Transverse colon (tissue), 4 donors: Measurements from ENCODE around the gene DMP1. TPM values are rescaled to one million over a fixed set of nuclear protein-coding genes. Genes with fewer than 3 reads are reported as not detected.

Experiments
- DNase-seq: peaks from one replicate; pipeline ENCODE4 v3.0.0-alpha.2; 2019
- H3K27ac ChIP-seq, 4 donors: fragments of 200-600 bp; sonication (generic); 2 replicates each; pipeline ENCODE4 v1.5.1; 2016 to 2018; ENCODE audit warnings: inconsistent platforms in 4 of 4
- H3K27me3 ChIP-seq: fragments of 200-600 bp; sonication (generic); 2 replicates; pipeline ENCODE4 v1.5.1; 2017; ENCODE audit warnings: inconsistent platforms
- H3K36me3 ChIP-seq, 4 donors: fragments of 200-600 bp; sonication (generic); 2 replicates each; pipeline ENCODE4 v1.5.1; 2017 to 2019; ENCODE audit warnings: inconsistent platforms in 4 of 4
- H3K4me1 ChIP-seq, 4 donors: fragments of 200-600 bp; sonication (generic); 2 replicates each; pipeline ENCODE4 v1.5.1; 2017 to 2020; ENCODE audit warnings: inconsistent platforms in 4 of 4
- H3K4me3 ChIP-seq, 4 donors: fragments of 200-600 bp; sonication (generic); 1 replicate in 1 of 4; 2 replicates in 3 of 4; pipeline versions ENCODE4 v1.5.1 to v1.6.1; 2017 to 2019; ENCODE audit warnings: inconsistent platforms in 4 of 4
- H3K9me3 ChIP-seq, 2 donors: fragments of 200-600 bp; sonication (generic); 2 replicates each; pipeline ENCODE4 v1.5.1; 2017 to 2019; ENCODE audit warnings: inconsistent platforms in 2 of 2
- EP300 ChIP-seq: sonication (generic); formaldehyde crosslinking; IDR thresholded peaks from one replicate; pipeline ENCODE4 v1.6.1; 2017; ENCODE audit warnings: antibody characterized with exemption, low read depth
- POLR2A ChIP-seq: fragments of 450-650 bp; IDR thresholded peaks from one replicate; pipeline ENCODE4 v1.6.1; 2016; ENCODE audit warnings: antibody characterized with exemption, mild to moderate bottlenecking, moderate library complexity
- POLR2AphosphoS5 ChIP-seq, 3 donors: sonication (generic); formaldehyde crosslinking; IDR thresholded peaks; one replicate each; pipeline ENCODE4 v1.6.1; 2016; ENCODE audit warnings: antibody characterized with exemption in 3 of 3
- WGBS, 2 donors: methylation state at CpG; one replicate each; pipeline ENCODE4 v1.1.5; 2018; ENCODE audit warnings: low coverage in 1 of 2; 5-methylcytosine and 5-hydroxymethylcytosine counted together
- in situ Hi-C, 4 donors: fragments of 200-750 bp; cut with MboI; loops; one replicate each; pipeline versions ENCODE4 v1.15.0 to v1.15.1; 2017; ENCODE audit warnings: low sequenced_read_pairs in 3 of 4, low pct_ligation_motif_present in 1 of 4, low pct_unique_long_range_greater_than_20kb in 1 of 4
- intact Hi-C: fragments of 100-400 bp; cut with DNase I; formaldehyde crosslinking; loops from one replicate; pipeline ENCODE4 v1.15.1; 2023; ENCODE audit warnings: low total_unique reads
- total RNA-seq, 4 donors: library from RNA; depleted of rRNA; stranded (reverse); fragments of >200 nt; gene quantifications; one replicate each; pipeline ENCODE4 v1.1.0, GENCODE V29; 2016
- TF ChIP-seq, protein P1 (sequence below), 5 experiments: fragments of 200-600 bp in 3 of 5; fragments of 450-650 bp in 2 of 5; sonication (generic) in 3 of 5; IDR thresholded peaks; 1 replicate in 2 of 5; 2 replicates in 3 of 5; pipeline ENCODE4 v1.5.1; 2016 to 2017; ENCODE audit warnings: antibody characterized with exemption in 5 of 5, inconsistent platforms in 3 of 5, mild to moderate bottlenecking in 2 of 5, moderate library complexity in 1 of 5

The DMP1 gene
- not detected for total RNA-seq

DNA sequence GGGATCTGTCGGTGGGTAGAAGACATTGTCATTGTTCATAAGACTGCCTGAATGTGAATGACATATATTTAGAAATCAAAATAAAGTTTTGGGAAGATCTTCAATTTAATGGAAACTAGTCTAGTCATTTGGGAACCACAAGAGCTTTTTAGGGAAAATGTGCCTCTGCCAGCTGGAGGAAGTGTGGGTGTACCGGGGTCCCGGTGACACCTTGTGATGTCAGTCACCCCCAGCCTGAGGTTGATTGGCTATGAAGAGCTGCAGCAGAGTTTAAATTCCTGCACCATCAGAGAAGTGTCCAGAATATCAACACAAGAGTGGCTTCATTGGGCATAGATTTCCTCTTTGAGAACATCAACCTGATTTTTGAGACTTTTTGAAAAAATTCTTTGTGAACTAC, at the start of gene DMP1:
TSS of gene DMP1 (plus strand) at position 301 of the 400 bp plus-strand sequence. CDS start 6,213 bp downstream, outside the sequence.
- Histone ChIP-seq H3K27ac (no peak within 1 kb of the TSS), H3K36me3 (no peaks in the 10 kb centered on the region), H3K9me3 (no peaks in the 10 kb centered on the region), H3K4me3 (no peak within 1 kb of the TSS), H3K4me1 (no peaks in the 10 kb centered on the region), H3K27me3 (no peaks in the 10 kb centered on the region)
- intact Hi-C loops (no loop called here), in situ Hi-C loops (loop anchor here in 1 of 4 donors (25.0 kb wide), 1 partner anchor 337 kb away; the partner anchor contains the start of gene SPP1)
- 92 to 93% methylated on average over 3 of the region's 3 CpGs for WGBS, 2 donors
- TF ChIP-seq EP300 (no peak), POLR2A (no peak), POLR2AphosphoS5 (IDR thresholded peaks at IDR 0.05) (no peak)
- TF ChIP-seq, protein P1, sequence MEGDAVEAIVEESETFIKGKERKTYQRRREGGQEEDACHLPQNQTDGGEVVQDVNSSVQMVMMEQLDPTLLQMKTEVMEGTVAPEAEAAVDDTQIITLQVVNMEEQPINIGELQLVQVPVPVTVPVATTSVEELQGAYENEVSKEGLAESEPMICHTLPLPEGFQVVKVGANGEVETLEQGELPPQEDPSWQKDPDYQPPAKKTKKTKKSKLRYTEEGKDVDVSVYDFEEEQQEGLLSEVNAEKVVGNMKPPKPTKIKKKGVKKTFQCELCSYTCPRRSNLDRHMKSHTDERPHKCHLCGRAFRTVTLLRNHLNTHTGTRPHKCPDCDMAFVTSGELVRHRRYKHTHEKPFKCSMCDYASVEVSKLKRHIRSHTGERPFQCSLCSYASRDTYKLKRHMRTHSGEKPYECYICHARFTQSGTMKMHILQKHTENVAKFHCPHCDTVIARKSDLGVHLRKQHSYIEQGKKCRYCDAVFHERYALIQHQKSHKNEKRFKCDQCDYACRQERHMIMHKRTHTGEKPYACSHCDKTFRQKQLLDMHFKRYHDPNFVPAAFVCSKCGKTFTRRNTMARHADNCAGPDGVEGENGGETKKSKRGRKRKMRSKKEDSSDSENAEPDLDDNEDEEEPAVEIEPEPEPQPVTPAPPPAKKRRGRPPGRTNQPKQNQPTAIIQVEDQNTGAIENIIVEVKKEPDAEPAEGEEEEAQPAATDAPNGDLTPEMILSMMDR (IDR thresholded peaks at IDR 0.05): no peak
- no peak for DNase-seq

DNA sequence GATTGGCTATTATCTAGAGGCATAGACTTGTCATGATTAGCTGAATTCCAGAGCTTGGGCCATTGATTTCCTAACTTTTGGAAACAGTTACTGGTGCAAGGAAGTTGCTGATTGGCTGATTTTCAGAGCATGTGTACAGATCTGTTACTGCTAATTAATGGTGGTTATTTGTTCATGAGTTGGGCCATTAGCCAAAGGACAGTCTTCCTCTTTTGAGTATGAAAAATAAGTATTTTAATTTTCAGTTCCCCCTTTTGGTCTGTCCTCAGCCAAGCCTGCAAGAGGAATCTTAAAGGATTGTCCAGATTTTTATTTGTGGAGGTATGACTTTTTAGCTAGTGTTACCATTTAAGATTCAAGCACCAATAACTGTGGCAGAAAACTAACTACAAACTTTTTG, 48.7 kb upstream of the DMP1 start:
- H3K9me3 ChIP-seq: no peaks in the 10 kb centered on the region
- no peak for DNase-seq
- H3K27ac ChIP-seq: no peak overlapping the region
- H3K36me3 ChIP-seq: no peaks in the 10 kb centered on the region
- H3K4me3 ChIP-seq: no peak overlapping the region
- in situ Hi-C loops: no loop called here
- intact Hi-C loops: no loop called here
- TF ChIP-seq EP300: no peak
- no peak for TF ChIP-seq POLR2A
- TF ChIP-seq, protein P1 (IDR thresholded peaks at IDR 0.05): no peak
- TF ChIP-seq POLR2AphosphoS5 (IDR thresholded peaks at IDR 0.05): no peak
- H3K4me1 ChIP-seq: no peaks in the 10 kb centered on the region
- H3K27me3 ChIP-seq: no peaks in the 10 kb centered on the region

DNA sequence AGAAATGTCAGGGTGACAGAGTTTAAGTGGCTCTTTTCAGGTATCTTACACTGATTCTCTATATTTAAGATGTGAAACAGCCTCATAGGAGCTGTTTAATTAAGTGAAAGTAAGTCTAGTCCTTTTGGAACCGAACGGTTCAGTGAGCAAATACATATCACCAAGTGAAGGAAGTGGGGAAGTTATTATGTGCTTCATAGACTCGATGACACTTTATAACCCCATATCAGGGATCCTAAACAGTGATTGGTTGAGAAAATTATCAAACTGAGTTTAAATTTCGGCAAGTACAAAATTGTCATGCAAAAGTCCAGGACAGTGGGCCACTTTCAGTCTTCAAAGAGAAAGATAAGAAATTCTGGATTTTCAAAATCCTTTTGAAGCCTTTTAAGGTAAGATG, 41.9 kb upstream of the DMP1 start, which contains the start of gene DSPP:
TSS of gene DSPP (plus strand) at position 301 of the 400 bp plus-strand sequence. CDS start 2,380 bp downstream, outside the sequence.
- in situ Hi-C loops: no loop called here
- Histone ChIP-seq H3K9me3 (no peaks in the 10 kb centered on the region), H3K27ac (no peak within 1 kb of the TSS), H3K36me3 (no peaks in the 10 kb centered on the region), H3K4me1 (no peaks in the 10 kb centered on the region), H3K4me3 (no peak within 1 kb of the TSS), H3K27me3 (no peaks in the 10 kb centered on the region)
- WGBS, 2 donors: 61 to 73% methylated on average over 4 of the region's 4 CpGs
- TF ChIP-seq, protein P1 (IDR thresholded peaks at IDR 0.05): no peak
- TF ChIP-seq POLR2A (no peak), POLR2AphosphoS5 (IDR thresholded peaks at IDR 0.05) (no peak), EP300 (no peak)
- intact Hi-C loops: no loop called here
- DNase-seq: no peak

GRCh38 chr4:87614292-87614890, 35.7 kb upstream of the DMP1 start:
- Histone ChIP-seq H3K36me3 (no peaks in the 10 kb centered on the region), H3K9me3 (no peaks in the 10 kb centered on the region), H3K27ac (no peak overlapping the region), H3K27me3 (no peaks in the 10 kb centered on the region), H3K4me3 (no peak overlapping the region), H3K4me1 (no peaks in the 10 kb centered on the region)
- intact Hi-C loops (no loop called here), in situ Hi-C loops (no loop called here)
- WGBS, 2 donors: 70 to 89% methylated on average over 4 of the region's 4 CpGs
- no peak for TF ChIP-seq POLR2AphosphoS5 (IDR thresholded peaks at IDR 0.05)
- TF ChIP-seq POLR2A: no peak
- no peak for TF ChIP-seq EP300
- TF ChIP-seq, protein P1 (IDR thresholded peaks at IDR 0.05): no peak
- no peak for DNase-seq
